ENCODE data around the gene ZNF526. TPM values are rescaled to one million over a fixed set of nuclear protein-coding genes. Genes with fewer than 3 reads are reported as not detected.

Gene ZNF526
- total RNA-seq, 4 donors from 2014 or later: 3.8 to 6.3 (median 4.0) TPM

DNA sequence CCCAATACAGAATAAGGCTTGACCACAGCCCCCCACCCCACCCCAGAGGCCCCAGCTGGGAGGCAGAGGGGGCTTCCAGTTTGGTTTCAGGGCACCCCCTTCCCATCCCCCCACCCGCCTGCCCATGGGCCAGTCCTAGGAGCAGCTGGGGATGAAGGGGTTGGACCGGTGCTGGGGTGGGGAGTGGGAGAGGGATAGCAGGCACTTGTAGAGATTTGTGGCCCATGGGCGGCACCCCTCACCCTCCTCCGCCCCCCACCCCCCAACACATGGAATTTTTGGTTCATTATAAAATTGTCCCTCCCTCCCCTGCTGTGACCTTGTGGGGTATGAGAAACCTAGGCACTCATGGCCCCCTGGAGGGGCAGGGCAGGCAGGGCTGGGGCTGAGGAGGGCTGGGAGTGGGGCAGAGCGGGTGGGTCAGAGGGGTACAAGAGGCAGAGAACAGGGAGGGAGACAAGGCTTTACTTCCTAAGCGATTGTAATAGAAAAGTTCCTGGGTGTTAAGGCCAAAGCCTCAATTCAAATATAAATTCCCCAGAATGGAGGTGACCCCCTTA, 27.6 kb downstream of the ZNF526 start:
- no peak for DNase-seq
- Histone ChIP-seq H3K27ac (peak overlapping the region in 3 of 4 donors; percentile 46 to 98 (median 62)), H3K4me3 (no peak overlapping the region), H3K36me3 (peaks cover 4 to 22% (median 6%) of the 10 kb centered on the region in 3 donors), H3K9me3 (no peaks in the 10 kb centered on the region), H3K4me1 (peaks cover 34 to 94% (median 39%) of the 10 kb centered on the region in 3 donors), H3K27me3 (no peaks in the 10 kb centered on the region)
- 100% methylated on average over 1 to 2 of the region's 6 CpGs for WGBS, 2 donors
- intact Hi-C loops (cut with DNase I): loop anchor here (10.0 kb wide), 1 partner anchor 47 kb away; no protein-coding TSS in a partner anchor
- TF ChIP-seq POLR2A (IDR thresholded peaks at IDR 0.05): no peak
- TF ChIP-seq, protein P1, sequence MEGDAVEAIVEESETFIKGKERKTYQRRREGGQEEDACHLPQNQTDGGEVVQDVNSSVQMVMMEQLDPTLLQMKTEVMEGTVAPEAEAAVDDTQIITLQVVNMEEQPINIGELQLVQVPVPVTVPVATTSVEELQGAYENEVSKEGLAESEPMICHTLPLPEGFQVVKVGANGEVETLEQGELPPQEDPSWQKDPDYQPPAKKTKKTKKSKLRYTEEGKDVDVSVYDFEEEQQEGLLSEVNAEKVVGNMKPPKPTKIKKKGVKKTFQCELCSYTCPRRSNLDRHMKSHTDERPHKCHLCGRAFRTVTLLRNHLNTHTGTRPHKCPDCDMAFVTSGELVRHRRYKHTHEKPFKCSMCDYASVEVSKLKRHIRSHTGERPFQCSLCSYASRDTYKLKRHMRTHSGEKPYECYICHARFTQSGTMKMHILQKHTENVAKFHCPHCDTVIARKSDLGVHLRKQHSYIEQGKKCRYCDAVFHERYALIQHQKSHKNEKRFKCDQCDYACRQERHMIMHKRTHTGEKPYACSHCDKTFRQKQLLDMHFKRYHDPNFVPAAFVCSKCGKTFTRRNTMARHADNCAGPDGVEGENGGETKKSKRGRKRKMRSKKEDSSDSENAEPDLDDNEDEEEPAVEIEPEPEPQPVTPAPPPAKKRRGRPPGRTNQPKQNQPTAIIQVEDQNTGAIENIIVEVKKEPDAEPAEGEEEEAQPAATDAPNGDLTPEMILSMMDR (IDR thresholded peaks at IDR 0.05): no peak

DNA sequence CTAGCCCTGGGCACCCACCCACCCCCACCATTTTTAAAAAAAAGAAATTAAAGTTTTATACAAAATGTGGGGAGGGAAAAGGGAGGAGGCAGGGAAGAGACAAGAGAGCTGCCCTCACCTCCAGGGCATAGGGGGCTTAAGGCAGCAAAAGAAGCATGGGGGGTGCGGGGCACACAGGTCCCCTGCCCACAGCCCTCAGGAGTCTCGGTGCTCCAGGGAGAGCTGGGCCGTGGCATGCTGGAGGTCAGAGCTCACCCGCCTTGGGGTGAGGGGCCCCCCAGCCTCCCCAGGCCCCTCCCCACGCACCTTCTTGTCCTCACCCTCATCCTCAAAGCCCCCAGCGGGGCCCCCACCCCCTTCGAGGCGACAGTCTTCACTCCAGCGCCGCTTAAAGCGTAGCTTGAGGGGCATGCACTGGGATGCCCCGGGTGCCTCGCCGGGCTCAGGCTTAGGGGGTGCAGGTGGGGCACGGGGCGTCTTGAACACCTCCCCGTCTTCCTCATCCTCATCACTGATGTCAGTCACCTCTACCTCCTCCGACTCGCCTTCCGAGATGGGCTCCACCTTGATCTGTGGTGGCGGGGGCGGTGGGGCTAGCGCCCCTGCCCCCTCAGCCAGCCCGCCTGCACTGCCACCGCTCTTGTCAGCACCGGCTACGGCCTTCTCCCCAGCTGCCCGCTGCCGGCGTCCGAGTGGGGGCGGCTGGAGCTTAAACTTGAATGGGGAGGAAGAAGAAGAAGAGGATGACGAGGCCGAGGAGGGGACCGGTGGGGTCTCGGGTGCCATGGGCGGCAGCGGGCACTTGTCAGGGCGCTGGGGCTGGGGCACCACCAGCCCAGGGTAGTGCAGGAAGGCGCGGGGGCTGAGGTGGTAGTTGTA, 28.4 kb downstream of the ZNF526 start:
- Histone ChIP-seq H3K4me1 (peaks cover 35 to 97% (median 43%) of the 10 kb centered on the region in 3 donors), H3K27me3 (no peaks in the 10 kb centered on the region), H3K27ac (peak overlapping the region in 2 of 4 donors; percentile 100), H3K4me3 (no peak overlapping the region), H3K36me3 (peaks cover 4 to 22% (median 6%) of the 10 kb centered on the region in 3 donors), H3K9me3 (no peaks in the 10 kb centered on the region)
- no peak for TF ChIP-seq POLR2A (IDR thresholded peaks at IDR 0.05)
- TF ChIP-seq, protein P1 (IDR thresholded peaks at IDR 0.05): no peak
- 86 to 87% methylated on average over 11 to 15 of the region's 41 CpGs for WGBS, 2 donors
- DNase-seq: no peak
- intact Hi-C loops (cut with DNase I): loop anchor here (10.0 kb wide), 1 partner anchor 46 kb away; no protein-coding TSS in a partner anchor

DNA sequence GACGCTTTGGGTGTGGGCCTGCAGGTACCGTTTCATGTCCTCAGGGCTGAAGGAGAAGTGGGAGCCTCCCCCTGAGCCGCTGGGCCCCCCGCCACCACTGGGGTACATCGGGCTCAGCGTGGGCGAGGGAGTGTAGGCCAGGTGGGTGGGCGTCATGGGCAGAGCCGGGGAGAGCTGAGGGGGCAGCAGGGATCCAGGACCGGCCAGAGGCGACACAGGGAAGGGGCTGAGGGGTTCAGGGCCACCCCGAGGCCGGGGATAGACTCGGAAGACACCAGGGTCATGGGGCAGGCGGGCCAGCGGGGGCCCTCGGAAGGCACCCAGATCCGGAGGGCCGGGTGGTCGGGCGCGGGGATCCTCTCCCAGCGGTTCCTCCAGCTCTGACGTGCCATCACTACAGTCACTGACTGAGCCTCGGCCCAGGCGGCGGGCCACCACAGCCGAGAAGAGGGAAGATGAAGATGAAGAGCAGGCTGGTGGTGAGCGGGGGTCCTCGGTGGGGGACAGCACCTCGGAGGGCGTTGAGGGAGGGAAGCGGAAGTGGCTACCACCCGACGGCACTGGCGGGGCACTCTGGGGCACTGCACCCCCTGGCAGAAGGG, 29.1 kb downstream of the ZNF526 start:
- H3K9me3 ChIP-seq: no peaks in the 10 kb centered on the region
- no peak for TF ChIP-seq POLR2A (IDR thresholded peaks at IDR 0.05)
- TF ChIP-seq, protein P1 (IDR thresholded peaks at IDR 0.05): no peak
- intact Hi-C loops (cut with DNase I): loop anchor here (10.0 kb wide), 1 partner anchor 46 kb away; no protein-coding TSS in a partner anchor
- H3K27me3 ChIP-seq: no peaks in the 10 kb centered on the region
- WGBS, 2 donors: 79 to 80% methylated on average over 13 to 20 of the region's 36 CpGs
- H3K4me1 ChIP-seq: peaks cover 27 to 90% (median 43%) of the 10 kb centered on the region in 3 donors
- DNase-seq: no peak
- peaks cover 4 to 22% (median 6%) of the 10 kb centered on the region in 3 donors for H3K36me3 ChIP-seq
- H3K4me3 ChIP-seq: no peak overlapping the region
- peak overlapping the region in 3 of 4 donors; percentile 13 to 100 (median 100) for H3K27ac ChIP-seq

DNA sequence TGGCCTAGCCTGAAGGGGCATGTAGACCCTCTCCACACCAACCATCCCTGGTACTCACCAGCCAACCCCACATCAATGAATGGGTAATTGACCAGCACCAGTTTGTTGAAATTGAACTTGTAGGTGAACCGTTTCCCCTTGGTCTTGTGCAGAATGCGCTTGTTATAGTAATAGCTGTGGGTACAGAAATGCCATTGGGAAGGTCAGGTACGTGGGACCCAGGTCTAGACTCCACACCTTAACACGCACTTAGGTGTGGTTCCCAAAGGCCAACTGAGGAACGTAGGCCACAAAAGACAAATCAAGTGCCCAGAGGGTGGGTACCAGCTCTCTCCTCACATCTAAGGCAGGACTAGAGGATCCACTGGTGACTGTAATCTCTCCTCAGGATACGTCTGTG, 29.7 kb downstream of the ZNF526 start:
- Histone ChIP-seq H3K4me3 (peak overlapping the region in 1 of 4 donors; percentile 99), H3K4me1 (peaks cover 27 to 88% (median 42%) of the 10 kb centered on the region in 3 donors), H3K27me3 (no peaks in the 10 kb centered on the region), H3K9me3 (no peaks in the 10 kb centered on the region), H3K36me3 (peaks cover 4 to 22% (median 6%) of the 10 kb centered on the region in 3 donors), H3K27ac (peak overlapping the region; percentile 97 to 100 (median 100))
- 64 to 86% methylated on average over 4 to 5 of the region's 6 CpGs for WGBS, 2 donors
- intact Hi-C loops (cut with DNase I): loop anchor here (10.0 kb wide), 1 partner anchor 45 kb away; no protein-coding TSS in a partner anchor
- no peak for DNase-seq
- no peak for TF ChIP-seq POLR2A (IDR thresholded peaks at IDR 0.05)
- TF ChIP-seq, protein P1 (IDR thresholded peaks at IDR 0.05): no peak

Measured in esophagus squamous epithelium (tissue), 5 donors.